Breast epithelium (tissue), 3 donors: ENCODE results near the gene ESPNL.

ENCODE experiments used
- POLR2AphosphoS5 ChIP-seq, 3 donors: sonication (generic); formaldehyde crosslinking; IDR thresholded peaks; one replicate each; pipeline ENCODE4 v1.6.1; 2017; ENCODE audit warnings: antibody characterized with exemption in 3 of 3
- TF ChIP-seq, protein P1 (sequence below), 3 donors: fragments of 450-650 bp; IDR thresholded peaks; one replicate each; pipeline ENCODE4 v1.5.1; 2016 to 2017; ENCODE audit warnings: antibody characterized with exemption in 3 of 3, mild to moderate bottlenecking in 3 of 3, moderate library complexity in 3 of 3

GRCh38 chr2:238066218-238066617 is 33.9 kb upstream of the ESPNL start:
- TF ChIP-seq, protein P1, sequence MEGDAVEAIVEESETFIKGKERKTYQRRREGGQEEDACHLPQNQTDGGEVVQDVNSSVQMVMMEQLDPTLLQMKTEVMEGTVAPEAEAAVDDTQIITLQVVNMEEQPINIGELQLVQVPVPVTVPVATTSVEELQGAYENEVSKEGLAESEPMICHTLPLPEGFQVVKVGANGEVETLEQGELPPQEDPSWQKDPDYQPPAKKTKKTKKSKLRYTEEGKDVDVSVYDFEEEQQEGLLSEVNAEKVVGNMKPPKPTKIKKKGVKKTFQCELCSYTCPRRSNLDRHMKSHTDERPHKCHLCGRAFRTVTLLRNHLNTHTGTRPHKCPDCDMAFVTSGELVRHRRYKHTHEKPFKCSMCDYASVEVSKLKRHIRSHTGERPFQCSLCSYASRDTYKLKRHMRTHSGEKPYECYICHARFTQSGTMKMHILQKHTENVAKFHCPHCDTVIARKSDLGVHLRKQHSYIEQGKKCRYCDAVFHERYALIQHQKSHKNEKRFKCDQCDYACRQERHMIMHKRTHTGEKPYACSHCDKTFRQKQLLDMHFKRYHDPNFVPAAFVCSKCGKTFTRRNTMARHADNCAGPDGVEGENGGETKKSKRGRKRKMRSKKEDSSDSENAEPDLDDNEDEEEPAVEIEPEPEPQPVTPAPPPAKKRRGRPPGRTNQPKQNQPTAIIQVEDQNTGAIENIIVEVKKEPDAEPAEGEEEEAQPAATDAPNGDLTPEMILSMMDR (IDR thresholded peaks at IDR 0.05) = no peak
- no peak for TF ChIP-seq POLR2AphosphoS5 (IDR thresholded peaks at IDR 0.05)
